Measurements from ENCODE around the gene MUS81.

Gene MUS81

DNA sequence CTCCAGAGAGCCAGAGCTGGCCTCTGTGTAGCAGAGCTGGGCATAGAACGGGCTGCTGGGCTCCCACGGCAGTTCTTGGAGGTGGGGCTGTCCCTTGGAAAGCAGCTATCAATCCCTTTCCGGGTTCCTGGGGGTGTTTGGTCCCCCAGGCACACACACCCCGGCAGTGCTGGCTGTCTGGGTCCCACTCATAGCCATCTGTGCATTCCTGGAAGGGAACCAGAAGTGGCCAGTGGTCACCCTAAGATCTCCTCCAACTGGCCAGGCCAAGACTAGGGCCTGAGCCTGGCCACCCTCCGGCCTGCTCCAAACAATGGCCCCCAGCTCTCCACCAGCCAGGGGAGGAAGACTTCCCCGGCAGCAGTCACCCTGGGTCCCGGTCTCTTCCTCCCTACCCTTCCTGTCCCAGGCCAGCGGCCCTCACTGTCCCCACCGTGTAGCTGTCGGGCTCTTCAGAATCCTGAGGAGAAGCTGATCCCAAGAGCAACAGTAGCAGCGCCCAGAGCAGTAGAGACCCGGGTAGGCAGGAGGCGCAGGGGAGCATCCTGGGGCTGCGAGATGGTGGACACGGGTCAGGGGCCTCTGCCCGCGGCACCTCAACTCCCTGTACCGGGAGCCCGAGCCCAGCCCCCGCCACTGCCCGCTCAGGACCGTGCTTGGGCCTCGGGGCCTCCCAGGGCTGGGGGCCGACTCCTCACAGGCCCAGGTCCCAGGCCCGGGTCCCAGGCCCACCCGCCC is 11.7 kb downstream of the MUS81 start:
- DNase-seq (ENCODE audit: low spot score): peak; percentile 58

DNA sequence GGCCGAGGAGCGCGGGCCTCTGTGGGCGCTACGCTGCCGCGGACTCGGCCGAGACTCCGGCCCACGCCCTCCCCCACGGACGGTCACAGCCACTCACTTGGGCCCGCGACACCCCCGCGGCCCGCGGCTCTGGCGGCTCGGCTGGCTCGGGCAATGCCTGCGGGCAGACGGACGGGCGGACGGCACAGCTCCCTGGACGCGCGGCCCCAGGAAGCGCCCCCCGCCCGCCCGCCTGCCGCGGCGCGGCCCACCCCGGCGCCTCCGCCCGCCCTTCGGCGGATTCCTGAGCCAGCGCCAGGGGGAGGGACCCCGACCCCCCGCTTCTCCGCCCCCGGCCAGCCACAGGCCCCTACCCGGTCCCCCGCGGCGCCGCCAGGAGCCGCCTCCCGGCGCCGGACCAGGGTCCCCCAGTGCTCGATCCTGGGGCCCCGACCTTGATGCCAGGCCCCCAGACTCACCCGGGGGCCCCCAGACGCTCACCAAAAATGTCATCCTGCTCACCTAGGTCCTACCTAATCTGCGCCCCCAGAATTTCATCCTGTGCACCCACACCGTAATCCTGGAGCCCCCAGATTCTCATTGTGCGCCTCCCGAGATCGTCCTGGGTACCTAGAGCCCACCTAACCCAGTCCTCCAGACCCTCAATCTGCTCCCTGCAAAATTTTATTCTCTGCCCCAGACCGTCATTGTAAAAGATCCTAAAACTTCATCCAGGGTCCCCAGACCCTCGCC is 12.5 kb downstream of the MUS81 start, which contains the start of gene EFEMP2:
TSS of gene EFEMP2 (minus strand) at position 215 of the 732 bp plus-strand sequence. CDS start 446 bp downstream, outside the sequence.
- no peak for DNase-seq (ENCODE audit: low spot score)

DNA sequence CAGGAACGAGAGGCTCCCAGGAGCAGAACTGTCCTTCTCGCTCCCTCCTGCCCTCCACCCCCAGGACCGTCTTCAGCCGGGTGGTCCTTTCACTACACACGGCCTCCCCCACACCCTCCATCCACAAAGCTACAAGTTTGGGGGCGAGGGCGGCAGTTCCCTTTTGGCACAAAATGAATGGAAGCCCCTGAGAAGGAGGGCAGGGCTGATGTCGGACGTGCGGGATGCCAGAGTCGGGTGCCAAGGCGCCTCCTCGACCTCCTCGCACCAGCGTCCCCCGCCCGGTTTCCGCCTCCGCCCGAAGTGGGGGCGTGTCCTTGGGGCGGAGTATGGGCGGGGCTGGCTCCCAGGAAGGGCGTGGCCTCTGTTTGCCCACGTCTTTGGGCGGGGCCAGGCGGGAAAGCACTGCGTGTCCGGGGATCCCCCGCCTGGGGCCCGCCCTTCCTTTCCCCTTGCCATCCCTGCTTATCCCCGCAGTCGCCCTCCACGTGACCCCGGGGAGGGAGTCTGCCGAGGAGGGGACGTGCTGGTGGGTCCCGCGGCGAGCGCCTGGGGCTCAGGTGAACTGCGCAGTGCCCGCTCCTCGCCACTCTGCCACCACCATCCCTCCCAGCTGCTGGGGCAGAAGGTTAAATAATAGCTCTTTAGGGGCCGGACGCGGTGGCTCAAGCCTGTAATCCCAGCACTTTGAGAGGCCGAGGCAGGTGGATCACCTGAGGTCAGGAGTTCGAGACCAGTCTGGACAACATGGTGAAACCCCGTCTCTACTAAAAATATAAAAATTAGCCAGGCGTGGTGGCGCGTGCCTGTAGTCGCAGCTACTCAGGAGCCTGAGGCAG is 13.3 kb downstream of the MUS81 start:
- DNase-seq (ENCODE audit: low spot score): peak; percentile 95

DNA sequence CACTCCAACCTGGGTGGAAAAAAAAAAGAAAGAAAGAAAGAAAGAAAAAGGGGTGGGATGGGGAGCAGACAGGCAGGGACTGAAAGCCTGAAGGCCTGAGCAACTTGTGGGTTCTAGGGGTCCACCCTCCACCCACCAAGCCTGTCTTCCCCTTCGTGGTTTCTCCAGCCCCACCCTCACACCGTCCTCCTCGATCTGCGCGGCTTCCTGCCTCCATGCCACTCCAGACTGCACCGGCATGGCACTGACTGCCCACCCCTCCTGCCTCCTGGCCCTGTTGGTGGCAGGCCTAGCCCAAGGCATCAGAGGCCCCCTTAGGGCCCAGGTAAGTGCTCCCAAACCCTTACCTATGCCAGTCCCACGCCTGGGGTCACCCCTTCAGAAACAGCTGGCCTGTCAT is 19.4 kb downstream of the MUS81 start, which contains the start of gene CTSW:
TSS of gene CTSW (plus strand) at position 221 of the 400 bp plus-strand sequence. CDS start at position 239, 18 bp downstream.
- no peak for DNase-seq (ENCODE audit: low spot score)

DNA sequence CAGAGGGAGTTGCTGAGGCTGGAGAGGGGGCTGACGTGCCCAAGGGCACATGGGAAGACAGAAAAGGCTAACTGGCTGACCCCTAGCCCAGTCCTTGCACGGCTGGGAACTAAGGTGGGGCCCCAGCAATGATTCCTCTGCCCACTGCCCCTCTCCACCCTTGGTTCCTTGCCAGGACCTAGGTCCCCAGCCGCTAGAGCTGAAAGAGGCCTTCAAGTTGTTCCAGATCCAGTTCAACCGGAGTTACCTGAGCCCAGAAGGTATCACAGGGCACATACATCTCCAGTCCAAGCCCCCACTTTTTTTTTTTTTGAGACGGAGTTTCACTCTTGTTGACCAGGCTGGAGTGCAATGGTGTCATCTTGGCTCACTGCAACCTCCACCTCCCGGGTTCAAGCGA is 19.8 kb downstream of the MUS81 start:
- DNase-seq (ENCODE audit: low spot score): no peak

DNA sequence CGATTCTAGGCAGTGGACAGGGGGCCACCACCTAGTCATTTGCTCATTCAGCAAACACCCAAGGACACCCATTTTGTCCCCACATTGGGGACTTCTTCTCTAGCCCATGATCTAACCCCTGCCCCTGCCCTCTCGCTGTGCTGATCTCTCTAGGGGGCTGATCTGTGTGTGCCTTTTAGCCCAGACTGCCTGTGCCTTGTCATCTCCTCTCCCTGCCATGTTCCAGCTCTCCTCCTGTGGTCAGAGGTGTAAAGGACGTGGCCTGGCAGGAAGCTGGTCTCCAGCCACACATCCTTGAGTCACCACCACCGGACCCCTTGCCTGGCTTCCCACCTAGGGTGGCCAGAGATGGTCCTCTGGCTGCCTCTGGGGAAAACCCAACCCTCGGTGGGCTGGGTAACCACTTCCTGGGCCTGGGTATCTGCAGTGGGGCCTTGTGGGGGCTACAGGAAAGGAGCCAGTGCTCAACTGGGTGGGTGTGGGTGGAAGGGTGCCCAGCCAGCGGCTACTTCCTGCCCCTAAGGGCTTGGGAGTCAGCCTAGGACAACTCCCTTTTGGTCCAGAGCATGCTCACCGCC is 20.7 kb downstream of the MUS81 start:
- no peak for DNase-seq (ENCODE audit: low spot score)

DNA sequence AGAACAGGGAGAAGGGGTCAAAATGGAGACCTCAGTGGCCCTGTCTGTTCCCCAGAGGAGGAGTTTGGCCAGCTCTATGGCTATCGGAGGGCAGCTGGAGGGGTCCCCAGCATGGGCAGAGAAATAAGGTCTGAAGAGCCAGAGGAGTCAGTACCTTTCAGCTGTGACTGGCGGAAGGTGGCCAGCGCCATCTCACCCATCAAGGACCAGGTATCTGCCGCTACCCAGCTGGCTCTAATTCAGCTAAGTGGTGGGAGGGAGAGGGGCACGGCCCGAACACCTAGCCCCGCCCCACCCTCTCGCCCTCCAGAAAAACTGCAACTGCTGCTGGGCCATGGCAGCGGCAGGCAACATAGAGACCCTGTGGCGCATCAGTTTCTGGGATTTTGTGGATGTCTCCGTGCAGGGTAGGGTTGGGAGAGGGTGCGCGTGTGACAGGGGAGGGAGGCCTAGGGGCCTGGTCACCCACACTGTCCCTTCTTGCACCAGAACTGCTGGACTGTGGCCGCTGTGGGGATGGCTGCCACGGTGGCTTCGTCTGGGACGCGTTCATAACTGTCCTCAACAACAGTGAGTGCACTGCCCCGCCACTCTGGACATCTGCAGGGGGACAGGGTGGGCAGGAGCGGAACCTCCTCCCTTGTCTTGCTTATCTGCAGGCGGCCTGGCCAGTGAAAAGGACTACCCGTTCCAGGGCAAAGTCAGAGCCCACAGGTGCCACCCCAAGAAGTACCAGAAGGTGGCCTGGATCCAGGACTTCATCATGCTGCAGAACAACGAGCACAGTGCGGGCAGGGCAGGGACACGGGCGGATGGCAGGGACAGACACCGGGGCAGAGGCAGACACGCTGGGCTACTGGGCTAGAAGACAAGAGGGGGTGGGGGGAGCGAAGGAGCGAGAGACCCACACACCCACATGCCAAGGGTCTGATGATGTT is 22.2 kb downstream of the MUS81 start:
- no peak for DNase-seq (ENCODE audit: low spot score)

DNA sequence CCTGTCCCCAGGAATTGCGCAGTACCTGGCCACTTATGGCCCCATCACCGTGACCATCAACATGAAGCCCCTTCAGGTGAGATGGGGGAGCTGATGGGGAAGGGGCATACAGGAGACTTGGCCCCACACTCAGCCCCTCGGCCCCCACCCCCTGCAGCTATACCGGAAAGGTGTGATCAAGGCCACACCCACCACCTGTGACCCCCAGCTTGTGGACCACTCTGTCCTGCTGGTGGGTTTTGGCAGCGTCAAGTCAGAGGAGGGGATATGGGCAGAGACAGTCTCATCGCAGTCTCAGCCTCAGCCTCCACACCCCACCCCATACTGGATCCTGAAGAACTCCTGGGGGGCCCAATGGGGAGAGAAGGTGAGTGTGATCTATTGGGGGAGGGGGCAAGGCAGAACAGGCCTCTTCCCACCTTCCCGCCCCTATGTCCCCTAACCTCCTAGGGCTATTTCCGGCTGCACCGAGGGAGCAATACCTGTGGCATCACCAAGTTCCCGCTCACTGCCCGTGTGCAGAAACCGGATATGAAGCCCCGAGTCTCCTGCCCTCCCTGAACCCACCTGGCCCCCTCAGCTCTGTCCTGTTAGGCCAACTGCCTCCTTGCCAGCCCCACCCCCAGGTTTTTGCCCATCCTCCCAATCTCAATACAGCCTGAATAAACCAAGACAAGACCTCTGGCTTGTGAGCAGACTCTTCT is 23.0 kb downstream of the MUS81 start:
- no peak for DNase-seq (ENCODE audit: low spot score)

DNA sequence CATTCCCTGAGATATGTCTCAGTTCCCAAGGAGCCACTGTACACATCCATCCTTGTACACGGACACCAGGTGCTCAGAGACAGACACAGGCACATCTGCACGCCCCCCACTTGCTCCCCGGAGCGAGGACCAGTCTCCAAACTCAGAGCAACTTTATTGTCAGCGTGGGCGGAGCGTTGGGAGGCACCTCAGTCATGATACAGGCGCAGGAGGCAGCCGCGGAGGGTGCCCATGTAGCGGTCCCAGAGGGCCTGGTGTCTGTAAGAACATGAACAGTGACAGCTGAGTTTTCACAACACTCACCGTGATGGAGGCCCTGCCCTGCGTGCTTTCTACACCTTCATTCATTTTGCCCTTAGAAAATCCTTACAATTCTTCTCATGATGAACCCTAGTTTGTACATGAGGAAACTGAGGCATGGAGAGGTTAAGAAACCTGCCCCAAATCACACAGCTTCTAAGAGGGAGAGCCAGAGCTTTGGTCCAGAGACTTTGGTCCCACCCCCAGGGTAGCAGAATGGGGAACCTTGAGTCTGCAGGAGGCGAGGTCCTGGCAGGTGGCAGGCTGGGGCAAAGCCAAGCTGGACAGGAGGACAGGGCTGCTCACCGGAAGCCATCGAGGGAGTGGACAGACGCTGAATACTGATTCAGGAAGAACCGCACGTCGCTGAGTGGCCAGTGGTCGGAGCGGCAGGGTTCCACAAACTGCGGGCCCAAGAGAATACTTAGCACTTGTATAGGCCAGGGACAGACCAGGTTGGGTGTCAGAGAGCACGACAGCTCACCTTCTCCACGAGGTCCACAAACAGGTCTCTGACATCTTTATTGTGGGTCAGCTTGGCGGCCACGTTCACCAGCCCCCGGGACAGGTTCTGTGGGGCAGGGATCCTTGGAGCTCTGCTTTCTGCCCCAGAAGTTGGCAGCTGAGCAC is 23.8 kb downstream of the MUS81 start:
- no peak for DNase-seq (ENCODE audit: low spot score)

DNA sequence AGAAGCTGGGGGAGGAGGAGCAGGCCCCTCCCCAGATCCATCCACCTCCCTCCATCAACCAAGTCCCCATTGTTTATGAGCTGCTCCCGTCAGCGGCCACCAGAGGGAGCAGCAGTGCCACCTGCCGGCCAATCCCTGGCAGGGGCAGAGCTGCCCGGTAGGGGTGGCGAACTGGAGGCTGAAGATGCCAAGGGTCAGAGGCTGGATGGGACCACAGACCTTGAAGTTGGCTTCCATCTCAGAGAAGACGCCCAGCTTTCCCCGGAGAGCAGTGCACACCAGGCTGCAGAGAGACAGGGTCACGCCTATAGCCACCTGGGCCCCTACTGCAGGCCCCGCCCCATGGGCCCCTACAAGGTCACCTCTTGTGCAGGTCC is 24.5 kb downstream of the MUS81 start:
- peak; percentile 73 for DNase-seq (ENCODE audit: low spot score)

DNA sequence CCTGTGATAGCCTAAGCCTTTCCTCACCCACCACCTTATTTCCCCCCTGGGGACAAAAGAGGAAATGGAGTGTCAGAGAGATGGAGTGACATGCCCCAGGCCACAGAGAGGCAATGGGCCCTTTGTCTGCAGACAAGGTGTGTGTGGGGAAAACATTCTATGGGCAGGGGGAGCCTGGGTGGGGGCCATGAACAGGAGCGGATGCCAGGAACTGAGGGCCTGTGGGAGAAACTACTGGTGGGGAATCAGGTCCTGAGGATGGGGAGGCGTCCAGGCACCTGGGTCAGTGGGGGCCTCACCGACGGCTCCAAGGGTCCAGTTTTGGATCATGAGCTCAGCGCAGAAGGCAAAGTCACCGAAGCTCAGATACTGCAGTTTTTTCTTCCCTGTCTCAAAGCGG is 25.0 kb downstream of the MUS81 start:
- no peak for DNase-seq (ENCODE audit: low spot score)

DNA sequence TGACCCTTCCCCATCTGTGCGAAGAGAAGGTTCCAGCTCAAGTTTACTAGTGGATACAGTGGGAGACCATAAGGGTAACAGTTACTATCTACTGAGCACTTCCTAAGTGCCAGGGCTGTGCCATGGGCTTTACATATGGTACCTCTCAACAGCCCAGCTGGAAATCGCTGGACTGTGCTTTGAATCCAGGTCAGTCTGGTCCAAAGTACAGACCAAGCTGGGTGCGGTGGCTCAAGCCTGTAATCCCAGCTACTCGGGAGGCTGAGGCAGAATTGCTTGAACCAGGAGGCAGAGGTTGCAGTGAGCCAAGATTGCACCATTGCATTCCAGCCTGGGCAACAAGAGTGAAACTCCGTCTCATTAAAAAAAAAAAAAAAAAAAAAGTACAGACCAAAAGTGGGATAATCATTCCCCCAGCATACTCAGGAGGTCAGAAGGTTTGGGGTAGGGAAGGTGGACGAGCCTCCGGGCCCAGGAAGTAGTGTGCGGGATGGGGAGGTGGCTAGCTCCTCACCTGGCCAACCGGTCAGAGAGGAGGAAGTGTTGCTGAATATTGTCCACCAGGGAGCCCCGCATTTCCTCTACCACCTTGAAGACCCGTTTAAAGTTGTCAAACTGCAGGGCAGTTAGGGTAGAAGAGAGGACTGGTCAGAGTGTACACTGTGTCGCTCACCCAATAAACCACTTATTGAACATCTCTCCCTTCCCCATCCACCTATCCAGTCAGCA is 25.7 kb downstream of the MUS81 start:
- no peak for DNase-seq (ENCODE audit: low spot score)

DNA sequence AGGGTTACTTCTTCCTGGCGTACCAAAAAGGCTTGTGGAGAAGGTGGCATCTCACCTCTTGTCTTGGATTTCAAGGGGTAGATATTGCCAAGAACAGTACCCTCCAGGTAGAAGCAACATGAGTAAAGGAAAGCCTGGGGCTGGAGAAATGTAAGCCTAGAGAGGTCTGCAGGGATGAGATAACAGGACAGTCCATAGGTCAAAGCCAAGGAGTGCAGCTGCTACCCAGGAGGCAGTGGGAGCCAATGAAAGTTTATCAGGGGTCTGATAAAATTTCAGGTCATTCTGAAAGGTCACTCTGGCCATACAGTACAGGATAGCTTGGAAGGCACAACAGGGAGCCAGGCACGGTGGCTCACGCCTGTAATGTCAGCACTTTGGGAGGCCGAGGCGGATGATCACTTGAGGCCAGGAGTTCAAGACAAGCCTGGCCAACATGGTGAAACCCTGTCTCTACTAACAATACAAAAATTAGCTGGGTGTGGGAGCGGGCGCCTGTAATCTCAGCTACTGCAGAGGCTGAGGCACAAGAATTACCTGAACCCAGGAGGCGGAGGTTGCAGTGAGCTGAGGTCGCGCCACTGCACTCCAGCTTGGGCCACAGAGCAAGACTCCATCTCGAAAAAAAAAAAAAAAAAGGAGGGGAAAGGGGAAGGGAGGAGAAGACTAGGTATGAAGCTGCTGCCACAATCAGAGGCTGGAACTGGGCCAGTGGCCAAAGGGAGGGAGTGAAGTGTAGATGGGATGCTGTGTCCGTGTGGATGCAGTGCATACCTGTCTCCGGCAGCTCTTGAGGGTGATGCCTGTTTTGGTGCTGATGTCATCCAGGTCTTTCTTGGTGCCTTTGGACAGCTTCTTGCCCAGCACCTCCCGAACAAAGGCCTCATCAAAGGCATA is 26.8 kb downstream of the MUS81 start:
- DNase-seq (ENCODE audit: low spot score): no peak

DNA sequence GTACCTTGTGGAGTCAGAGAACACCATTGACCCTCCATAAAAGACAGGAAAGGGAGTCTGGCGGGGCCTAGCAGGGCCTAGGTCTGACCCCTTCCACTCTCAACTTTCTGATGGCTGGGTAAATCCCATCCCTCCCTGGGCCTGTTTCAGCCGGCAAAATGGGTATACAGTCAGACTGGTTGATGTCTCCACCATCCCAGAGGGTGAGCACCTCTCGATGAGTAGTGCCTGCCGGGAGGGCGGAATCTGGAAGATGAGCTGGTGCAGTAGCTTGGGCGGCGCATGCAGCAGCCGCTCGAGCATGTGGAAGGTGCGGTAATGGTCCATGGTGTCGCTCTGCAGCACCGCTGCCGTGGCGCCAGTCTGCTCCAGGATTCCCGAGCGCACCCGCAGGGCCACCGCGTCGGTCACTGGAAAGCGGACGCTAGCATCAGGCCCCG is 27.5 kb downstream of the MUS81 start:
- DNase-seq (ENCODE audit: low spot score): no peak

DNA sequence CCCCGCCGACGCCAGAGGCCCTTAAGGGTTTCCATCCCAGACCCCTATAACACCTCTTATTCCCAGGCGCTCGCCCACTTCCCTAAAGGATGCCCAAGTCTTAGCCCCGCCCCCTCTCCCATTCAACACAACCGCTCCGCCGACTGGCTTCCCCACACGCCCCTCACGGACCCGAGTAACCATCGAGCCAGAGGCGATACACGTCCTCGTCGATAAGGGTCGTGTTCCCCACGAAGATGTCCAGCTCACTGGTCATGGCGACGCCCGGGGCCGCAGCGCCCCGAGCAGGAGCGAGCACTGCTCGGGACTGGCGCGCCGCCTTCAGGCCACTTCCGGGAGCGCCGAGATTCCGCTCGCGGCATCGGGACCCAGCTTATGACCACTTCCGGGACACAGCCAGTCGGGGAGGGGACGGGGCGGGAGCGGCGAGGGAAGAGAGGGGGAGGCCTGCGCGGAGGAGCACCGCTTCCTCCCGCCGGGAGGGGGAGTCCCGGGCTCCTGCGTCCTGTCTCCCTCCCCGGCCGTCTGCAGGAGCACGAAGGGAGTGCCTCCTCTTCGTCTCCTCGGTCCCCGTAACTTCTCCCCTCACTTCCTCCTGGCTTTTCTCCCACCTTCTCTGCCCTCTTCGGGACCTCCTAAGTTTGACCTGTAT is 28.1 kb downstream of the MUS81 start, which contains the start of gene FIBP:
TSS of gene FIBP (minus strand) at position 309 of the 652 bp plus-strand sequence. CDS start at position 256, 53 bp downstream.
- DNase-seq (ENCODE audit: low spot score): peak; percentile 95
